ENCODE results near the gene TTI1. TPM values are rescaled to one million over a fixed set of nuclear protein-coding genes. Genes with fewer than 3 reads are reported as not detected.

The TTI1 gene
- 19.7 to 24.8 TPM (median 22.8 TPM) in 5 replicates for total RNA-seq (2022; extraction: Qiagen RNA extraction; ENCODE audit: low read depth)

GRCh38 chr20:38033330-38034107, at the start of gene TTI1, which contains the start of gene RPRD1B:
TSS of gene TTI1 (minus strand) at chr20:38033456. CDS start at chr20:38013816, 19,640 bp downstream.
TSS of gene RPRD1B (plus strand) at chr20:38033746. CDS start at chr20:38033948, 202 bp downstream.

Other genes with a start within 250 kb of the TTI1 start
- 5.8 to 9.3 TPM (median 6.3 TPM) in 5 replicates for gene VSTM2L, start 130.3 kb downstream of the TTI1 start, total RNA-seq (2022; extraction: Qiagen RNA extraction; ENCODE audit: low read depth)
- gene RPRD1B, start 290 bp upstream of the TTI1 start, total RNA-seq (2022; extraction: Qiagen RNA extraction; ENCODE audit: low read depth): 22.7 to 28.1 TPM (median 26.2 TPM) in 5 replicates
- gene TGM2, start 131.8 kb upstream of the TTI1 start, total RNA-seq (2022; extraction: Qiagen RNA extraction; ENCODE audit: low read depth): 313 to 490 TPM (median 410 TPM) in 5 replicates
- gene KIAA1755, start 227.3 kb upstream of the TTI1 start, total RNA-seq (2022; extraction: Qiagen RNA extraction; ENCODE audit: low read depth): 0.07 to 0.28 TPM (median 0.19 TPM) in 5 replicates